ENCODE results near the gene NTF4.

Gene NTF4

GRCh38 chr19:49073514-49074378, 9.1 kb upstream of the NTF4 start:
- TF ChIP-seq POLR2AphosphoS5 (IDR thresholded peaks at IDR 0.05; ENCODE audit: low read depth, low read length) (no peak), POU2F2 (IDR thresholded peaks at IDR 0.05; ENCODE audit: low read depth, low read length) (no peak)
- DNase-seq (ENCODE audit: insufficient read length, low spot score) (no peak), FAIRE-seq (no peak)

GRCh38 chr19:49071860-49072547, 7.4 kb upstream of the NTF4 start:
- TF ChIP-seq POU2F2 (IDR thresholded peaks at IDR 0.05; ENCODE audit: low read depth, low read length) (no peak), TAF1 (IDR thresholded peaks at IDR 0.05; ENCODE audit: low read depth, low read length) (no peak), POLR2A (IDR thresholded peaks at IDR 0.05; ENCODE audit: low read depth, low read length) (no peak), PAX5 (IDR thresholded peaks at IDR 0.05; ENCODE audit: insufficient read depth, low read length, severe bottlenecking) (no peak), SPI1 (IDR thresholded peaks at IDR 0.05; ENCODE audit: low read depth, low read length) (no peak), POLR2AphosphoS5 (IDR thresholded peaks at IDR 0.05; ENCODE audit: low read depth, low read length) (no peak)
- no peak for FAIRE-seq
- no peak for DNase-seq (ENCODE audit: insufficient read length, low spot score)

GRCh38 chr19:49070416-49070815, 5.8 kb upstream of the NTF4 start:
- DNase-seq (ENCODE audit: insufficient read length, low spot score) (no peak), FAIRE-seq (no peak)
- TF ChIP-seq POU2F2 (IDR thresholded peaks at IDR 0.05; ENCODE audit: low read depth, low read length): no peak
- no peak for TF ChIP-seq POLR2AphosphoS5 (IDR thresholded peaks at IDR 0.05; ENCODE audit: low read depth, low read length)
- TF ChIP-seq TAF1 (IDR thresholded peaks at IDR 0.05; ENCODE audit: low read depth, low read length): no peak
- TF ChIP-seq SPI1 (IDR thresholded peaks at IDR 0.05; ENCODE audit: low read depth, low read length): no peak
- TF ChIP-seq PAX5 (IDR thresholded peaks at IDR 0.05; ENCODE audit: insufficient read depth, low read length, severe bottlenecking): no peak

- TF ChIP-seq SPI1 (IDR thresholded peaks at IDR 0.05; ENCODE audit: low read depth, low read length) (no peak), POLR2AphosphoS5 (IDR thresholded peaks at IDR 0.05; ENCODE audit: low read depth, low read length) (no peak), TAF1 (IDR thresholded peaks at IDR 0.05; ENCODE audit: low read depth, low read length) (no peak), PAX5 (IDR thresholded peaks at IDR 0.05; ENCODE audit: insufficient read depth, low read length, severe bottlenecking) (no peak), POU2F2 (IDR thresholded peaks at IDR 0.05; ENCODE audit: low read depth, low read length) (no peak), POLR2A (IDR thresholded peaks at IDR 0.05; ENCODE audit: low read depth, low read length) (no peak)
- DNase-seq (ENCODE audit: insufficient read length, low spot score) (no peak), FAIRE-seq (no peak)
These were observed 4.4 kb upstream of the NTF4 start for GRCh38 chr19:49069026-49069425.

- no peak for DNase-seq (ENCODE audit: insufficient read length, low spot score)
- FAIRE-seq: no peak
- no peak for TF ChIP-seq POLR2AphosphoS5 (IDR thresholded peaks at IDR 0.05; ENCODE audit: low read depth, low read length)
- no peak for TF ChIP-seq TAF1 (IDR thresholded peaks at IDR 0.05; ENCODE audit: low read depth, low read length)
- no peak for TF ChIP-seq PAX5 (IDR thresholded peaks at IDR 0.05; ENCODE audit: insufficient read depth, low read length, severe bottlenecking)
- TF ChIP-seq POLR2A (IDR thresholded peaks at IDR 0.05; ENCODE audit: low read depth, low read length): no peak
- TF ChIP-seq POU2F2 (IDR thresholded peaks at IDR 0.05; ENCODE audit: low read depth, low read length): no peak
- TF ChIP-seq SPI1 (IDR thresholded peaks at IDR 0.05; ENCODE audit: low read depth, low read length): no peak
These were observed 2.9 kb upstream of the NTF4 start for GRCh38 chr19:49067554-49067953.

GRCh38 chr19:49065905-49066512, 1.4 kb upstream of the NTF4 start:
- FAIRE-seq (no peak), DNase-seq (ENCODE audit: insufficient read length, low spot score) (no peak)
- TF ChIP-seq PAX5 (IDR thresholded peaks at IDR 0.05; ENCODE audit: insufficient read depth, low read length, severe bottlenecking) (no peak), POLR2AphosphoS5 (IDR thresholded peaks at IDR 0.05; ENCODE audit: low read depth, low read length) (no peak), SPI1 (IDR thresholded peaks at IDR 0.05; ENCODE audit: low read depth, low read length) (no peak), TAF1 (IDR thresholded peaks at IDR 0.05; ENCODE audit: low read depth, low read length) (no peak), POU2F2 (IDR thresholded peaks at IDR 0.05; ENCODE audit: low read depth, low read length) (no peak), POLR2A (IDR thresholded peaks at IDR 0.05; ENCODE audit: low read depth, low read length) (no peak)

- FAIRE-seq (no peak), DNase-seq (ENCODE audit: insufficient read length, low spot score) (no peak)
- TF ChIP-seq PAX5 (IDR thresholded peaks at IDR 0.05; ENCODE audit: insufficient read depth, low read length, severe bottlenecking): no peak
- no peak for TF ChIP-seq POU2F2 (IDR thresholded peaks at IDR 0.05; ENCODE audit: low read depth, low read length)
- no peak for TF ChIP-seq POLR2A (IDR thresholded peaks at IDR 0.05; ENCODE audit: low read depth, low read length)
- TF ChIP-seq SPI1 (IDR thresholded peaks at IDR 0.05; ENCODE audit: low read depth, low read length): no peak
- no peak for TF ChIP-seq POLR2AphosphoS5 (IDR thresholded peaks at IDR 0.05; ENCODE audit: low read depth, low read length)
- TF ChIP-seq TAF1 (IDR thresholded peaks at IDR 0.05; ENCODE audit: low read depth, low read length): no peak
These were observed 489 bp downstream of the NTF4 start for GRCh38 chr19:49064029-49064629.

- no peak for DNase-seq (ENCODE audit: insufficient read length, low spot score)
- TF ChIP-seq POLR2AphosphoS5 (IDR thresholded peaks at IDR 0.05; ENCODE audit: low read depth, low read length): no peak
- no peak for TF ChIP-seq TAF1 (IDR thresholded peaks at IDR 0.05; ENCODE audit: low read depth, low read length)
- no peak for TF ChIP-seq POU2F2 (IDR thresholded peaks at IDR 0.05; ENCODE audit: low read depth, low read length)
- TF ChIP-seq PAX5 (IDR thresholded peaks at IDR 0.05; ENCODE audit: insufficient read depth, low read length, severe bottlenecking): no peak
- TF ChIP-seq POLR2A (IDR thresholded peaks at IDR 0.05; ENCODE audit: low read depth, low read length): no peak
- TF ChIP-seq SPI1 (IDR thresholded peaks at IDR 0.05; ENCODE audit: low read depth, low read length): no peak
- no peak for FAIRE-seq
These were observed 3.2 kb downstream of the NTF4 start for GRCh38 chr19:49061445-49061844.

GRCh38 chr19:49061000-49061399, 3.6 kb downstream of the NTF4 start:
- no peak for DNase-seq (ENCODE audit: insufficient read length, low spot score)
- TF ChIP-seq SPI1 (IDR thresholded peaks at IDR 0.05; ENCODE audit: low read depth, low read length) (no peak), TAF1 (IDR thresholded peaks at IDR 0.05; ENCODE audit: low read depth, low read length) (no peak), POLR2AphosphoS5 (IDR thresholded peaks at IDR 0.05; ENCODE audit: low read depth, low read length) (no peak), POLR2A (IDR thresholded peaks at IDR 0.05; ENCODE audit: low read depth, low read length) (no peak), POU2F2 (IDR thresholded peaks at IDR 0.05; ENCODE audit: low read depth, low read length) (no peak), PAX5 (IDR thresholded peaks at IDR 0.05; ENCODE audit: insufficient read depth, low read length, severe bottlenecking) (no peak)
- FAIRE-seq: no peak

Measured in GM12891 (cell line).